Superior temporal gyrus (tissue), 1 donor: ENCODE data around the gene MYO5A.
A peak's percentile ranks its signal among the peaks of the same experiment; 100 is the strongest.
"Not testable (repeated sequence)": the region's sequence is repeated elsewhere in the genome, so short reads cannot be mapped to it uniquely, and the experiment has no call there.

ENCODE experiments used
- DNase-seq: peaks from one replicate; pipeline ENCODE4 v3.0.0-alpha.2; 2016; ENCODE audit errors: extremely low spot score

Gene MYO5A

DNA sequence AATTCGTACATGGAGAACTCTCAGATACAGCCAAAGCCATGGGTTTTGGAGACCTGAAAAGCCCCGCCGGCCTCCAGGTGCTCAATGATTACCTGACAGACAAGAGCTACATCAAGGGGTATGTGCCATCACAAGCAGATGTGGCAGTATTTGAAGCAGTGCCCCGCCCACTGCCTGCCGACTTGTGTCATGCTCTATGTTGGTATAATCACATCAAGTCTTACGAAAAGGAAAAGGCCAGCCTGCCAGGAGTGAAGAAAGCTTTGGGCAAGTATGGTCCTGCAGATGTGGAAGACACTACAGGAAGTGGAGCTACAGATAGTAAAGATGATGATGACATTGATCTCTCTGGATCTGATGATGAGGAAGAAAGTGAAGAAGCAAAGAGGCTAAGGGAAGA lies 23.5 kb downstream of the MYO5A start:
- no peak for DNase-seq

DNA sequence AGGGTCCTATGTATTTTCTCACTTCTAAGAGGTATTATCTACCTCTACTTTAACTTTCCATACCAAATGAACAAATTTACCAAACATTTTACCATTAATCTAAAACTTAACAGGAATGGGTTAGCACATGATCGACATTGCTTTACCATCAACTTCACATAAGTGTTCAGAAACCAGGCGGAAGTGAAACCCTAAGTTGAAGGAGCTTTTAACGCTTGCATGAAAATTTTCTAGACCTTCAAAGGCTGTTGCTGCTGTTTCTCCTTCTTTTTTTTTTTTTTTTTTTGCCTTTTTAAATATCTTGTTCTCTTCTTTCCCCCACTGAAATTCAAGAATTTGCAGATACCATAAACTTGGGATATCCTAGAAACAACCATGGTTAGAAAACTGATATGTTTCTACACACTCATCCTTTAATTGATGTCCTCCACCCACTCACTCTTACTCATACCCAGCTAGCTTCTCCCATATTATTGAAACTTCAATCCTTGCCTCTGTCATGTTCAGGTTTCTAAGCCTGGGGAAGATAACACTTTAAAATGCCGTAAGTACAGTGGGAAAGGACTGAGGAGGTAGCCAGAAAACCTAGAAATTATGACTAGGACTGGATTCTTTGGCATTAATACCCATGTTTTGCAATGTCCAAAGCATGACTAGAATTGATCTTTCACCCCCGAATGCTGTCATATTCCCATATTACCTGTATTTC lies 24.7 kb downstream of the MYO5A start:
- no peak for DNase-seq

DNA sequence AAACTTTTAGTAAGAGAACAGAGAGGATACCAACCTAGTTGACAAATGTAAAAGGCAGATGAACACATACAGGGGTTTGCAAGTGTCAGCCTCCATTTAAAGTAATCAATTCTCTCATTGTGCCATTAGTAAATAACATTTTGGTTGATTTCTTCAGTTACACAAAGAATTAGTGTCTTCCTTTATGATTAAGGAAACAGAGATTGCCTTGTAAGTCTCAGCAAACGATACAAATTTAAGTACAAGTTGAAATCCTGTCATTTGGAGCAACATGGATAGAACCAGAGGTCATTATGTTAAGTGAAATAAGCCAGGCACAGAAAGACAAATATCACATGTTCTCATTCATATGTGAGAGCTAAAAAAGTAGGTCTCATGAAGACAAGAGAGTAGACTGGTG lies 26.1 kb downstream of the MYO5A start:
- no peak for DNase-seq

DNA sequence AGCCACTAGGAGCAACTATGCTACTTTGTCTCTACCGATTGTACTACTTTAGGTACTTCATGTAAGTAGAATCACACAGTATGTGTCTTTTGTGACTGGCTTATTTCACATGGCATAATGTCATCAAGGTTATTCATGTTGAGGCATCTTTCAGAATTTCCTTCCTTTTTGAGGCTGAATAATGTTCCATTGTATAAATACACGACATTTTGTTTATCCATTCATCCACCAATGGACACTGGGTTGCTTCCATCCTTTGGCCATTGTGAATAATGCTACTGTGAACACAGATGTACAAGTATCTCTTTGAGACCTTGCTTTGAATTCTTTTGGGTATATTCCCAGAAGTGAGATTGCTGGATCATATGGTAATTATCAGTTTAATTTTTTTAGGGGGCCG lies 29.2 kb downstream of the MYO5A start:
- DNase-seq: peak; percentile 77

DNA sequence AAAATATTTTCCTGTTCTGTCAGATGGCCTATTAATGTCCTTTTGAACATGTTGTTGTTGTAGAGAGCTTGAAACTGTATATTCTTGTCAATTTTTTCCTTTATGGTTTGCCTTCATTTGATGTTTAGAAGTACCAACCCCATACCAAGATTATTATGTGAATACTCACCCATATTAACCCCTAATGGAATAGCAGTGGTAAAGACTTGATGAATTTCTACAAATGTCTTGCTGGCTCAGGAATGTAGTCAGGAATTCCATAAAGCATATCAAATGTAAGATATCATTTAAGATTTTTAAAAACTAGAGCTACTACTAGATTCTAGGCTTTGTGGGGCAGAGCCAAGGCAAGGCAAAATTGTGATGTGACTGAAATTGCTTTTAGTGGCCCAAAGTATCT lies 30.0 kb downstream of the MYO5A start:
- no peak for DNase-seq

DNA sequence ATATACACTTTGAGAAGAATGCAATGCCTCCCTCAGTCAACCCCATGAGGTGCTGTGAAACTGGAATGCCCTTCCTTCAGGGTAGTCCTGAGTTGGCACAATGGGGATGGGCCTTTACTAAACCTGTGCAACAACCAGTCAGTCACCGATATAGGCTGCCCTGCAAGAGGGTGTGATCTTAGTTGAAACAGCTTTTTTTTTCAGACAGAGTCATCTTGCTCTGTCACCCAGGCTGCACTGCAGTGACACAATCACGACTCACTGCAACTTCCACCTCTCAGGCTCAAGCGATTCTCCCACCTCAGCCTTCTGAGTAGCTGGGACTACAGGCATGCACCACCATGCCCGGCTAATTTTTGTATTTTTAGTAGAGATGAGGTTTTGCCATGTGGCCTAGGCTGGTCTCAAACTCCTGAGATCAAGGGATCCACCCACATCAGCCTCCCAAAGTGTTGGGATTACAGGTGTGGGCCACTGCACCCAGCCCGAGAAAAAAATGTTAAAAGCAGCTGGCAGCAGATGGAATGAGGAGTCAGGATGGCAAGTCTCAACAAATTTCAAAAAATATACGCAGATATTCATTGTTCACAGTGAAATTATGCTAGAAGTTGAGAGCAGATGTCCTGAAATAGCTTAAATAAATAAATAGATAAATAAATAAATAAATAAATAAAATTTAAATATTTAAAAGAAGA lies 31.8 kb downstream of the MYO5A start:
- no peak for DNase-seq

DNA sequence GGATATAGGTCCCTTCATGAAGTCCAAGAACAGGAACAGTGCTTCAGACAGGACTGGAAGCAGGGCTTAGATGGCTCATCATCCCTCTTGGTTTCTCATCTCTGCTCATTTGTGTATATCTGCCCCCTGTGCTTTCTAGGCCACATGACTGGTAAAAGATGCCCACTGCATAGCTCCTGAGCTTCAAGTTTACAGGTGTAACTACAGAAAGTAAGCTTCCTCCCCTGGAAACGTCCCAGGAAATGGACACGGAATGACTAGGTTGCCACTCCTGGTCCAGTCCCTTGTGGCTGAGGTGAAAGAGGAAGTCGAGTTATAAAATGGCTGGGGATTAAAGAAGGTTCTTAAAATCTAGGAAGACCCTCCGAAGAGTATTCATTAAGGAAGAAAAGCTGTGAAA lies 32.5 kb downstream of the MYO5A start:
- no peak for DNase-seq

DNA sequence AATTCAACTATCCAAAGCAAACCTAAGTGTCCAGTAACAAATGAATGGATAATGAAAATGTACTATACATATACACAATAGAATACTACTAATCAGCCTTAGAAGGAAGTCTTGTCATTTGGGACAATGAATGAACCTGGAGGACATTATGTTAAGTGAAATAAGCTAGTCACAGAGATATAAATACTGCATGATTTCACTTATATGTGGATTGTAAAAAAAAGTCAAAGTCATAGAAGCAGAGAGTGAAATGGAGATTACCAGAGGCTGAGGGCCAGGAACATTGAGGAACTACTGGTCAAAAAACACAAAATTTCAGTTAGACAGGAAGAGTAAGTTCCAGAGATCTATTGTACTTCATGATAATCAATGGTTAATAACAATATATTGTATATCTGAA lies 33.6 kb downstream of the MYO5A start:
- no peak for DNase-seq

DNA sequence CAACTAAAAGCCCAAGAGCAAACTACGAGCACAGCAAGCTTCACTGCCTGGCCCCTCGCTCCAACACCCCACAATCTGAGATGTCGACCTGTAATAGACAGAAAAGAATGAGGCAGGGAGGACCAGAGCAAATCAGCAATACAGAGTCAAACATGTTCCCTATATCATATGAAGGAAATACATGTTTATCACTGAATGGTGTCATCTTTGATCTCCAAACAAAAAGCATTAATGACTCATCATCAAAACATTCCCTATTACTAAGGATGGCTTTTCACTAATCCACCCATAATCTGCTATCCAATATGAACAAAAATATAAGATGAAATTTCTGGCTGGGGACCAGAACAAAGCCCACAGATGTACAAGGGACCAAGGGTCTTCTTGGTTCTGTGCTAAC lies 34.7 kb downstream of the MYO5A start:
- DNase-seq: no peak

DNA sequence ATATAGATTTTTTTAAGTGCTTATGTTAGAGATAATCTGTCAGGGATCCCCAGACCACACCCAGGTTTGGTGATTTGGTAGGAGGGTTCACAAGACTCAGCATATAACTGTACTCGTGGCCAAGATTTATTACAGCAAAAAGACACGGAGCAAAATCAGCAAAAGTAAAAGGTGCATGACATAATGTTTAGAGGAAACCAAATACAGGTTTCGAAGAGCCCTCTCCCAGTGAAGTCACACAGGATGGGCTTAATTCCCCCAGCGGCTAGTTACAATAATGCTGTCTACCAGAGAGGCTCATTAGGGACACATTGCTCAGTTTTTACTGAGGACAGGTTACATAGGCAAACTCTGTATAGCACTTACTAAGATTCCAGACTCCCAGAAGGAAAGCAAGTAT lies 36.5 kb downstream of the MYO5A start:
- DNase-seq: no peak

DNA sequence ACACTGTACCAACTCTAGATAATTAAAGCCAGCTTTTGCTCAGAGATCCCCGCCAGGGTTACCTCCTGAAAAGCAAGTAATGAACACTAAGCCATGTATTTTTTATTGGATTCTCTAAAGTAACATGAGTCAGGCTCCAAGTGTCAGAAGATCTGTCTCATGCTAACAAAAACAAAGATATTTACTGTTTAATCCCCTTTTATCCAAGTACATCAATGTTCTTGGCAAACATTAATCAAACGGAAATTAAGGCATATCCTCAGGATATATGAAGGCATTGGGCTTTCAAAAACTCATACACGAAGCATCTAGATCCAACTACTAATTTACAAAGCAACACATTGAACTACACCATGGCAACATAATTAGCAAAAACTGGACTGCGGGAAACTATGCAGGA lies 37.2 kb downstream of the MYO5A start:
- no peak for DNase-seq

DNA sequence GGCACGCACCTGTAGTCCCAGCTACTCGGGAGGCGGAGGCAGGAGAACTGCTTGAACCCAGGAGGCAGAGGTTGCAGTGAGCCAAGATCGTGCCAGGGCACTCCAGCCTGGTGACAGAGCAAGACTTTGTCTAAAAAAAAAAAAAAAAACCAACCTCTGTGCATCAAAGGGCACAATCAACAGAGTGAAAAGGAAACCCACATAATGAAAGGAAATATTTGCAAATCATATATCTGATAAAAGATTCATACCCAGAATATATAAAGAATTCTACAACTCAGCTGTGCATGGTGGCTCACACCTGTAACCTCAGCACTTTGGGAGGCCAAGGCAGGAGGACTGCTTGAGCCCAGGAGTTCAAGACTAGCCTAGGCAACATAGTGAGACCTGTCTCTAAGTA lies 39.2 kb downstream of the MYO5A start:
- DNase-seq: not testable (repeated sequence)

DNA sequence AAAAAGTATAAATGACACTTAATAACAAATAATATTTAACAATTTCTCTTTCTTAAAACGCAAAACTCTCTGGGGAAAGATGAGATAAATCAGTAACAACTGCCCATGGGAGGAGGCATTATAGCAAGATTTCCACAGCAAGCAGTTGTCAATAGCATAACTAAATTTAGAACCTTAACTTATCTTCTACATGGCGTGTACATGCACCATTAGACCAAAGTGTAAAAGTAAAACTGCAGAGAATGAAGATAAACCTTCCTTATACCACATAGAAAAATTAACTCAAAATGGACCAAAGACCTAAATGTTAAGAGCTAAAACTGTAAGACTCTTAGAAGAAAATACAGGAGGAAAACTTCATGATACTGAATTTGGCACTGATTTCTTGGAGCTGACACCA lies 39.9 kb downstream of the MYO5A start:
- DNase-seq: no peak

DNA sequence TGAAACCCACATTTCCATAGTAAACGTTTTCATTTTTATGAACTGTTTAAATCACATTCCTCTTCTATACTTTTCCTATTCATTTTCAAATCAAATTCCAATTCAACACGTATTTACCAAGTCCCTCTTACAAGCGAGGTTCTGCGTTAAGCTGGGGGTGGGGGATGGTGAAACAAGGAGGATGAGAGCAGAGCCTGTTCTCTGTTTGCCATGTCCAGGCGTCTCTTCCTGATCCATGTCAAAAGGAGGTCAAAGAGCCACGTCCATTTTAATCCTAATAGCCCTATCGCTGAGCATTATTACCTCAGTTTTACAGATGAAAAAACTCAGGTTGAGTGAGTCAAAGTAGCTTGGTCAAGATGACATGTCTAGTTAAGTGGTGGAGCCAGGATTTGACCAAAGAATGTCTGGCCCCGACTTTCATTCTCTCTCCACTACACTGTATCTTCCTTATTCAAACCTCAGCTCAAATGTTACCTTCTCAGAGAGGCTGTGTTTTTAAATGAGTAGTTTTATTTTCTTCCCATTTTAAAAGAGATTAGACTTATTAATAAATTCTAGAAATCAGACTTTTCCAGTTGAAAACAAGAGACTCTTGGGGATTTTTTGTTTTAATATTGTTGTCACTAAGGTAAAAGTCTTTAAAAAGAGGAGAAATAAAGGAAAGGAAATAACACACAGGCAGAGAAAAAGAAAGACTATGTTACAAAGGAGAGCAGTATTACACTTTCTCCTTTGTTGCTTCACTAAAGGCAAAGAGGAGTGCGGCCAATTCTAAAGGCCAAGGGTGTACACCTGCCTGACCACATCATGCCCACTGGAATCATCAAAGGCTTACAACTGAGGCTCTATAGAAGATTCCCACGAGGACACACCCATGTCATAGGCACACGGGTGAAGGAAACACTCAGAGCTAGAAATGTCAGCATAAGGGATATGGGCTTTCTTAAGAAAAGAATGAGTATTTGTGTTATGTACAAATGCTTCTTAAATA lies 42.4 kb downstream of the MYO5A start:
- peak; percentile 68 for DNase-seq

DNA sequence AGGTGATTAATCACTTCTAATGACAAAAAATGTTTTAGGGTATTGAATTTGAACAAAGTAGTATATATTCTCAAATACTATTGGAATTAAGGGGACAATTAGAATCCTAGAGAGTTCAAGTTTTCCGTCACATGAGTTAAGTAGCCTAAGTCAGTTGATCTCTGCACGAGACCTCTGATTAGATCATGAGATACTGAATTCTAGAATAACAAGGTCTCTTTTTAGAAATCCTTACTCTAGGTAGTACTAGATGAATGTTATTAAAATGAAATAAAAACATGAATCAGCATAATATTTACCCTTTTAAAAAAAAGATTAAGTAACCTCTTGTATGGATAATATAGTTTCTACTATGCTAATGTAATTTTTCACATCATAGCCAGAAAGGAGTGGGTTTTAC lies 43.4 kb downstream of the MYO5A start:
- peak; percentile 63 for DNase-seq

DNA sequence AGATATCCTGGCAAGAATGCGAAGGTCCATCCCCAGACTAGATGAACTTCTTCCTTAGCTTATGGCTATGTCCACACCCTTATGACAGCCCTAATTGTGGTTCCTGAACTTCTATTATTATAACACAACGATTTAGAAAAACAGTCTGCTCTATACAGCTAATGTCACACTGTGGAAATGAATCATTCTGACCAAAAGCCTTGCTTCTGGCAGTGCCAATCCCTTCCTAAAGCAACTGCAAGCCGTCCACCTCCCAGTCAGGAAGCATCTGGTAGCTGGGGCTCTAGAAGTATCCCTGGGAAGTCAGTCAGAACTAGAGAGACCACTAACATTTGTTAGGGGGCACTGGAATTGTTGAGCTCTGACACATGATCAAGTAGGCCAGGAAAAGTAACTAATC lies 45.0 kb downstream of the MYO5A start:
- DNase-seq: no peak

DNA sequence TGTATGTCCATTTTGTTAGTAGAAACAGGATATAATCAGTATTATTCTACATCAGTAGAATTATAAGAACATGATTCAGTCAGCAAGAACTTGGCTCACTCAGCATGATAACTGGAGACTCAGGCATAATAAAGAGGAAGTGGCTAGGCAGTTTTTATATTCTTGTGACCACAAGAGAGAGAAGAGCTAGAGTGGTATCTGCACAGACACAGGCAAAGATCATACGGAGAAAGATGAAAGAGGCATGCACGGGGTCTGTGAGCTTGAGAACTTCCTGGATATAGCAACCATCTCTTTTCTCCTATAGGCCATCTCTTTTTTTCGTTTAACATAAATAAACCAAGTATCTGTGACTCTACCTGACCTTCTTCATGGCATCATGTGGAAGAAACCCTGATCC lies 46.8 kb downstream of the MYO5A start:
- DNase-seq: no peak

DNA sequence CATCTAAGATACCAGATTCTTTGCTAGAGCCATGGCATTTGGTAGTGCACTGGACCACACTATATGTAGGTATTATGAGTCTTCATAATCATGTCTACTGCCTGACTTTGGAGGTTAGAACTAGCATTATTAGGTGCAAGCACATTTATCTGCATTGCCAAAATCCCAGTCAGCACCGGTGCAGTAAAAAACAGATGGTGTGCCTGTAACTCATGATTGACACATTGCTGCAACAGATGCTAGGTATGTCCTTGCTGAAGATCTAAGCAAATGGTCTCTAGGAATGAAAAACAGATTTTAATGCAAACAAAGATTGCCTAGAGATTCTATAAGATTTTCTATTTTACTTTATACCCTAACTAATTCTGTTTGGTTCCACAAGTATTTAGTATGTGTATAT lies 47.7 kb downstream of the MYO5A start:
- DNase-seq: no peak

DNA sequence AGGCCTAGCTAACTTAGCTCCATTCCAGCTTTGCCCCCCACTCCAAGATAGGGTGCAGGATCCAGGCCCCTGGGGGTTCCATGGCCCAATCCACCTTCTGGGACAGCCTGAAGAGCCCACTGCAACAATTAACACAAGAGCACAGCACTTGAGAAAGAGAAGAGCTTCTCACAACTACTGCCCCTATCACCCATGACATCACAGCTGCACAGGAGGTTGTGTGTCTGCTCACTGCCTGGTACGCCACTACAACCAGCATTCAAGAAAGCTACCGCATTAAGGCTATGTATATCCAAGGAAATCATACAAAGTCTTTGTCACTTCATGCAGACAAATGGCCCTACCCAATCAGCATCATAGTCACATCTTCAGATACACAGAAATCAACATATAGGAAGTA lies 62.0 kb downstream of the MYO5A start:
- no peak for DNase-seq

DNA sequence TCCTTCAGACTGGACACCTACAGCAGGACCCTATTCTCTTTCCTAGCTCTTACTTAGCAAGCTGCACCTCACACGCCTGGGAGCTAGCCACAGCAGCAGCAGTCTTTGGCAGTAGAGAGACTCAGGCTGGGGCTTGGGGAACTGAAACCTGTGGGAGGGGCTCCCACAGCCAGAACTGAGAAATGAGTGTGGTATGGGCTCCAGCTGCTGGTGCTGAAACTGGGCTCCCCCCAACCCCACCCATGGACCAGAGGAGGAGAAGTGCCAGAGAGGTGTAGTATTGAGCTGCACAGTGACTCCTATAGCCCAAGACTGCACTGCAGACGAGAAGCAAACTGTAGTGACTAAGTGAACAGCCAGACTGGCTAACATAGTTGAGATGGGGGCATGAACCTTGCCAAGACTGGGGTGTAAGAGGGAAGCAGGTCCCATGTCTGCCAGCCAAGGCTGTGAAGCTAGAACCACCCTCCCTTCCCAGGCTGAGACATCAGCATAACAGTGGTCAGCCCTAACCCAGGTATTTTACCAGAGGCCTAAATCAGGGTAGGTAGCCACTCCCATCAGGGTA lies 62.5 kb downstream of the MYO5A start:
- DNase-seq: no peak

DNA sequence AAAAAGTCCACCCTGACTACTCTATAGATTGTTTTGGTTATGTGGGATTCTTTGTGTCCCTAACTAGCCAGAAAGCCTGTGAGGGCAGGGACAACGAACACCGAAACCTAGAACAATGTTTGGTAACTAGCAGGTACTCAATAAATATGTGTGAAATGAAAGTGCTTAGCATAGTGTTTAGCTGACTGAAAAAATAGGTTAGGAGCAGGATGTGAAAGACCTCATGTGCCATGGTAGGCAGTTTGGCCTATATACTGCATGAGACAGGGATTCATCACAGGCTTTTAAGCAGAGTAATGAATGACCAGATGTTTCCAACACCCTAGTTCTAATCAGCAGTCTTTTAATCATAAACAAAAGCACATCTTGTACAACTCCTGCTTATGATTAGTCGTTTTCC lies 64.2 kb downstream of the MYO5A start:
- no peak for DNase-seq

DNA sequence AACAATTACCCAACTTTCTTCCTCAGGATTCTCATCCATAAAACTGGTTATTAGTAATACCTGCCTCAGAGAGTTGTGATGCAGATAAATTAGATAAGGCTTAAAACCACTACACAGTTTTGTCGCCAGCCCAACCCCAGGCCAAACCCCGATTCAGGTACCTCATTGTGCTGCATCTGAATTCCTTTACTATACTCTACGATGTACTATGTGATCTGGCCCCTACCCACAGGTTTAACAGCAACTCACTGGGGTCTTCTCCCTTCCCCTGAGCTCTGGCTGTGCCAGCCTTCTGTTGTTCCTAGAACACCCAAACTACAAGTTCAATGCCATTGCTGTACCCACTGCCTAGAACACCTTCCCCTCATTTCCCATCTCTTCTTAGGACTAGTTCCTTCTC lies 64.6 kb downstream of the MYO5A start:
- no peak for DNase-seq
